ENCODE measurements around the gene ALOXE3. TPM values are rescaled to one million over a fixed set of nuclear protein-coding genes. Genes with fewer than 3 reads are reported as not detected.
A peak's percentile ranks its signal among the peaks of the same experiment; 100 is the strongest.

Gene ALOXE3
- total and polyA plus RNA-seq, 4 donors: not detected

- DNase-seq (peak; percentile 27 to 47), ATAC-seq (ENCODE audit: low FRiP score) (no peak)
- no peak overlapping the region for H3K4me3 ChIP-seq (ENCODE audit: low read length in 2 of 2)
- intact Hi-C loops (cut with DNase I): loop anchor here in 1 of 2 donors (10.0 kb wide), 1 partner anchor 233 kb away; no protein-coding TSS in a partner anchor
- H3K27me3 ChIP-seq (ENCODE audit: control insufficient read depth in 1 of 2, insufficient read depth in 2 of 2, low read length in 1 of 2): no peaks in the 10 kb centered on the region
- 84 to 95% methylated on average over 12 of the region's 12 CpGs for WGBS, 2 donors
- H3K9me3 ChIP-seq (ENCODE audit: control insufficient read depth, low read length): no peaks in the 10 kb centered on the region
- no peak overlapping the region for H3K27ac ChIP-seq (ENCODE audit: low read depth in 1 of 2, low read length in 2 of 2)
- H3K36me3 ChIP-seq (ENCODE audit: control insufficient read depth in 1 of 2, insufficient read depth in 2 of 2, low read length in 1 of 2): no peaks in the 10 kb centered on the region
- H3K4me1 ChIP-seq (ENCODE audit: control insufficient read depth in 1 of 2, insufficient read depth in 2 of 2, low read length in 2 of 2): no peaks in the 10 kb centered on the region
Measured at GRCh38 chr17:8071496-8071895, 46.8 kb downstream of the ALOXE3 start.

- WGBS, 2 donors: 92 to 94% methylated on average over 3 of the region's 3 CpGs
- DNase-seq: peak in 1 of 2 donors; percentile 30
- Histone ChIP-seq H3K4me1 (ENCODE audit: control insufficient read depth in 1 of 2, insufficient read depth in 2 of 2, low read length in 2 of 2) (no peaks in the 10 kb centered on the region), H3K27ac (ENCODE audit: low read depth in 1 of 2, low read length in 2 of 2) (no peak overlapping the region), H3K4me3 (ENCODE audit: low read length in 2 of 2) (no peak overlapping the region), H3K36me3 (ENCODE audit: control insufficient read depth in 1 of 2, insufficient read depth in 2 of 2, low read length in 1 of 2) (no peaks in the 10 kb centered on the region), H3K9me3 (ENCODE audit: control insufficient read depth, low read length) (no peaks in the 10 kb centered on the region), H3K27me3 (ENCODE audit: control insufficient read depth in 1 of 2, insufficient read depth in 2 of 2, low read length in 1 of 2) (no peaks in the 10 kb centered on the region)
- no peak for ATAC-seq (ENCODE audit: low FRiP score)
- intact Hi-C loops (cut with DNase I): loop anchor here in 1 of 2 donors (10.0 kb wide), 1 partner anchor 45 kb away; the partner anchor contains the start of gene ALOXE3
Measured at GRCh38 chr17:8069587-8069860, 48.8 kb downstream of the ALOXE3 start.

- Histone ChIP-seq H3K9me3 (ENCODE audit: control insufficient read depth, low read length) (no peaks in the 10 kb centered on the region), H3K4me3 (ENCODE audit: low read length in 2 of 2) (no peak overlapping the region), H3K27ac (ENCODE audit: low read depth in 1 of 2, low read length in 2 of 2) (no peak overlapping the region), H3K27me3 (ENCODE audit: control insufficient read depth in 1 of 2, insufficient read depth in 2 of 2, low read length in 1 of 2) (no peaks in the 10 kb centered on the region), H3K36me3 (ENCODE audit: control insufficient read depth in 1 of 2, insufficient read depth in 2 of 2, low read length in 1 of 2) (no peaks in the 10 kb centered on the region), H3K4me1 (ENCODE audit: control insufficient read depth in 1 of 2, insufficient read depth in 2 of 2, low read length in 2 of 2) (no peaks in the 10 kb centered on the region)
- ATAC-seq (ENCODE audit: low FRiP score) (no peak), DNase-seq (peak; percentile 59 to 70)
- WGBS, 2 donors: 76 to 86% methylated on average over 9 of the region's 9 CpGs
- intact Hi-C loops (cut with DNase I): loop anchor here in 1 of 2 donors (10.0 kb wide), 1 partner anchor 46 kb away; the partner anchor contains the start of gene ALOXE3
Measured at GRCh38 chr17:8068736-8069586, 49.4 kb downstream of the ALOXE3 start.

GRCh38 chr17:8067806-8068205 is 50.5 kb downstream of the ALOXE3 start:
- ATAC-seq (ENCODE audit: low FRiP score): no peak
- H3K9me3 ChIP-seq (ENCODE audit: control insufficient read depth, low read length): no peaks in the 10 kb centered on the region
- peak; percentile 24 to 54 for DNase-seq
- H3K27ac ChIP-seq (ENCODE audit: low read depth in 1 of 2, low read length in 2 of 2): no peak overlapping the region
- intact Hi-C loops (cut with DNase I): loop anchor here in 1 of 2 donors (10.0 kb wide), 1 partner anchor 47 kb away; the partner anchor contains the start of gene ALOXE3
- H3K4me3 ChIP-seq (ENCODE audit: low read length in 2 of 2): no peak overlapping the region
- WGBS, 2 donors: 67 to 77% methylated on average over 4 of the region's 4 CpGs
- H3K27me3 ChIP-seq (ENCODE audit: control insufficient read depth in 1 of 2, insufficient read depth in 2 of 2, low read length in 1 of 2): no peaks in the 10 kb centered on the region
- no peaks in the 10 kb centered on the region for H3K4me1 ChIP-seq (ENCODE audit: control insufficient read depth in 1 of 2, insufficient read depth in 2 of 2, low read length in 2 of 2)
- no peaks in the 10 kb centered on the region for H3K36me3 ChIP-seq (ENCODE audit: control insufficient read depth in 1 of 2, insufficient read depth in 2 of 2, low read length in 1 of 2)

GRCh38 chr17:8066841-8067775 is 51.2 kb downstream of the ALOXE3 start:
- H3K4me1 ChIP-seq (ENCODE audit: control insufficient read depth in 1 of 2, insufficient read depth in 2 of 2, low read length in 2 of 2): no peaks in the 10 kb centered on the region
- intact Hi-C loops (cut with DNase I): loop anchor here in 1 of 2 donors (10.0 kb wide), 1 partner anchor 48 kb away; the partner anchor contains the start of gene ALOXE3
- H3K36me3 ChIP-seq (ENCODE audit: control insufficient read depth in 1 of 2, insufficient read depth in 2 of 2, low read length in 1 of 2): no peaks in the 10 kb centered on the region
- no peak overlapping the region for H3K27ac ChIP-seq (ENCODE audit: low read depth in 1 of 2, low read length in 2 of 2)
- ATAC-seq (ENCODE audit: low FRiP score): no peak
- WGBS, 2 donors: 65 to 68% methylated on average over 15 of the region's 15 CpGs
- DNase-seq: peak; percentile 13 to 58
- no peaks in the 10 kb centered on the region for H3K27me3 ChIP-seq (ENCODE audit: control insufficient read depth in 1 of 2, insufficient read depth in 2 of 2, low read length in 1 of 2)
- H3K4me3 ChIP-seq (ENCODE audit: low read length in 2 of 2): no peak overlapping the region
- H3K9me3 ChIP-seq (ENCODE audit: control insufficient read depth, low read length): no peaks in the 10 kb centered on the region

GRCh38 chr17:8064561-8065019 is 53.7 kb downstream of the ALOXE3 start:
- peak; percentile 16 to 56 for DNase-seq
- Histone ChIP-seq H3K9me3 (ENCODE audit: control insufficient read depth, low read length) (no peaks in the 10 kb centered on the region), H3K27me3 (ENCODE audit: control insufficient read depth in 1 of 2, insufficient read depth in 2 of 2, low read length in 1 of 2) (no peaks in the 10 kb centered on the region), H3K27ac (ENCODE audit: low read depth in 1 of 2, low read length in 2 of 2) (no peak overlapping the region), H3K36me3 (ENCODE audit: control insufficient read depth in 1 of 2, insufficient read depth in 2 of 2, low read length in 1 of 2) (no peaks in the 10 kb centered on the region), H3K4me3 (ENCODE audit: low read length in 2 of 2) (no peak overlapping the region), H3K4me1 (ENCODE audit: control insufficient read depth in 1 of 2, insufficient read depth in 2 of 2, low read length in 2 of 2) (no peaks in the 10 kb centered on the region)
- intact Hi-C loops (cut with DNase I): loop anchor here in 1 of 2 donors (10.0 kb wide), 1 partner anchor 50 kb away; the partner anchor contains the start of gene ALOXE3
- no peak for ATAC-seq (ENCODE audit: low FRiP score)
- WGBS, 2 donors: 45 to 53% methylated on average over 6 of the region's 6 CpGs

GRCh38 chr17:8063761-8064534 is 54.4 kb downstream of the ALOXE3 start:
- peak; percentile 39 to 47 for DNase-seq
- Histone ChIP-seq H3K36me3 (ENCODE audit: control insufficient read depth in 1 of 2, insufficient read depth in 2 of 2, low read length in 1 of 2) (no peaks in the 10 kb centered on the region), H3K27ac (ENCODE audit: low read depth in 1 of 2, low read length in 2 of 2) (no peak overlapping the region), H3K4me3 (ENCODE audit: low read length in 2 of 2) (no peak overlapping the region), H3K9me3 (ENCODE audit: control insufficient read depth, low read length) (no peaks in the 10 kb centered on the region), H3K4me1 (ENCODE audit: control insufficient read depth in 1 of 2, insufficient read depth in 2 of 2, low read length in 2 of 2) (no peaks in the 10 kb centered on the region), H3K27me3 (ENCODE audit: control insufficient read depth in 1 of 2, insufficient read depth in 2 of 2, low read length in 1 of 2) (no peaks in the 10 kb centered on the region)
- intact Hi-C loops (cut with DNase I): loop anchor here in 1 of 2 donors (10.0 kb wide), 1 partner anchor 51 kb away; the partner anchor contains the start of gene ALOXE3
- ATAC-seq (ENCODE audit: low FRiP score): no peak
- 10 to 12% methylated on average over 12 to 28 of the region's 28 CpGs for WGBS, 2 donors
